ENCODE data around the gene CTSE.

CTSE gene

DNA sequence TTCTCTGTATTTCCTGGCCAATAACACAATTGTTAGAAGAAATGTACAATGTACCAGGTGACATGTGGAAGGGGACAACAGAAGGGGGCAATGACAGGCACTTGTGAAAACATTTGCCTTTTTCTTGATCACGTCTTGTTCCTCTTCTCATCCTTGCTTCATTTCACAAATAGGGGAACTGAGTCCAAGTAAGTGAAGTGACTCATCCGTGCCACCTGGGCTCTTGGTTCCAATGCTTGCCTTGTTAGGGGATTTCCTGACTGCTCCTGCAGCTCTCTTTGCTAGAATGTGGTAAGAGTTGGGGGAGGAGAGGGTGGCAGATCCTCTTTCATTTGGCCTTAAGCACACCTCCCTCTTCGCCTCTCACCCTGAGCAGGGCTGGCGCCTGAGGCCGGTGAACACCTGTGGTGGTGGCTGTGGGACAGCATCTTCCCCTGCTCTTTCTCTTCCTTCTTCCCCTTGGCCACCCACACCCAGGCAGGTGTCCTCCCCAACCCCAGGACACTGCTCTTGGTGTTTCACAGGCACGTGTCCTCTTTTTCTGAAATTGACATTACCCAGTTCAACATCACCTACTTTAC, 27.1 kb upstream of the CTSE start:
- peak in 1 of 2 donors; percentile 3 for DNase-seq (ENCODE audit: low read depth in 1 of 2, low spot score in 1 of 2)

DNA sequence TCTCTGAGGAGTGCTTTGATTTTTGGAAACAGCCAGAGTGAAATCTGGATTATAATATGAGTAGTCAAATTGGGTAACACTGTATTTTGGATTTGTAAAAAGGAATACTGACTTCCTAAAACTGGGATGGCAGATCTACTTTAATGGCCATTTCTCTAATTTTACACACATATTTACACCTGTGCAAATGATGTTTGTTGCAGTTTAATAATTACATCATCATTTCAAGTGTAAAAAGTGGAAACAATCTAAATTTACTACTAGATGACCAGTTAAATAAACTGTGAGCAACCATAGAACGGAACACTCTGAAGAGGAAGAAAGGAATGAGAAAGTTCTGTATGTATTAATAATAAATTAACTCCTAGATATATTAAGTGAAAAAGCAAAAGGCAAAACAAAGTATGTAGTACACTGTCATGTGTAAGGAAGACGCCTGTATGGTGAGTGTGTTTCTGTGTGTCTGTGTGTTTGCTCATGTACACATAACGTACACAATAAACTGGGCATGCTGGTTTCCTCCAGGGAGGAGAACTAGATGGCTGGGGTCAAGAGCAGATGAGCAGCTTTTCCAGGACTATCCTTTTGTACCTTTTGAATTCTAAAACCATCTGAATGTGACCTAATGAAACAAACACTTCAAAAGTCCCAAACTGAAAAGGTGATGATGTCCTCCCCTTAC, 26.4 kb upstream of the CTSE start:
- DNase-seq (ENCODE audit: low read depth in 1 of 2, low spot score in 1 of 2) = no peak

DNA sequence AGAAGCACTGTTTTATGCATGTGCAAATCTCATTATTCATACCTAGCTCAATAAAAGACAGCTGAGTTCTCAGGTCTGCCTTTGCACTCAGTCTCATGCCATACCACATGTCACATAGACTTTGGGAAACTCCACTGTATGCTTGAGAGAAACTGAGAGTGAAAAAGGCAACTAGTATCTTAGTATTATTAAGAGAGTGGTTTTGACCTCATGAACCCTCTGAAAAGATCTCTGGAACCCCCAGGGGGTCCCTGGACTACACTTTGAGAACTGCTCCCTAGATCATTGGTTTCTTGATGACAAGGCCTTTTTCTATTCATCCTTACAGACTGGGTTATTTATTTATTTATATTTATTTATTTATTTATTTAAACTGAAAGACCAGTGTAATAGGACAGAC, 25.6 kb upstream of the CTSE start:
- no peak for DNase-seq (ENCODE audit: low read depth in 1 of 2, low spot score in 1 of 2)

DNA sequence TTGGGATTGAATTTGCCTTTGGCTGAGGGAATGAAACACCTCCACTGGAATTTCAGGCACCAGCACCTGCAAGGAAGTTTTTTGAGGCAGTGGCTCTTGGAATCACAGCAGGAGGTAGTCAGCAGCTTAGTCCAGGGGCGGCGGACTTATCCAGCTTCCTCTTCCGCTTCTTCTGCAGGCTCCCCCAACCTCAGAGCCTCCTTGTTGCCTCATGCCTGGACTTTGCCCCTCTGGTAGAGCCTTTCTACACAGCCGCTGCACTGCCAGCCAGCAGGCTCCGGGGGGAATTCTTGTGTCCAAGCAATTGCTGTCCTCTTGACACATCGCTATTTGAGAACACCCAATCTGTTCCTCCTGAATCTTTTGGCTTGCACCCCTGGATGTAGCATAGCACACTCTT, 24.9 kb upstream of the CTSE start:
- no peak for DNase-seq (ENCODE audit: low read depth in 1 of 2, low spot score in 1 of 2)

DNA sequence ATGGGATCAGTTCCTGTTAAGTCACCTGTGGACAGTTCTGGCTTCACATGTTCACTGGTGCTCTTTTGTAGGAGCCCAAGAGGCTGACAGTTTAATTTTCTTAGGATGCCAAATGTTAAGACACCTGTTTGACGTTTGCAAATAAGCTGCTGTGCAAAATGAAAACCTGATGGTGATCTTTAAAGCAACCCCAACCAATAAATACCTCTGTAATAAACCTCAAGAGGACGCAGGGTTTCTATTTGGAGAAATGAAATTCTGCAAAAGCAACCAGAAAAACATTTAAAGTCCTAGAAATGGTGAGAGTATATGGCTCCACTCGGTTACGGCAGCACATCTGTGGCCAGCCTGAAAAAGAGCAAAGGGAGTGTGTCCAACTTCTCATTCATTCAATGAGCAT, 23.6 kb upstream of the CTSE start:
- no peak for DNase-seq (ENCODE audit: low read depth in 1 of 2, low spot score in 1 of 2)

DNA sequence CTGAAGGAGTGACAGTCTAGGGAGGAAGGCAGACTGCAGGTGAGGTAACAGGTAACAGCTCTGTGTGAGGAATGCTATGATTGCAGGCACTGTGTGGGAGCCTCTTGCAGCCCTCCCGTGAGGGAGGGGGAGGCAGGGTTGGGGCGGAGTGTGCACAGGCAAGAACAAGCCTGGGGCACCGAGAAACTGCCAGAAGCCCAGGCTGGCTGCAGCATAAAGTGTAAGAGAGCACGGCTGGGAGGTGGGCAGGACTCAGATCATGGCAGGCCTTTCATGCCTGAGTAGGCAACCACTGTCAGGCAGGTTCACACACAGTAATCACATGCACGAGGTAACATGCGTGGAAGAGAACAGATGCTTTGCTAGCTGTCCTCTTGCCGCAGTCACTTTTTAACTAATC, 17.9 kb upstream of the CTSE start:
- no peak for DNase-seq (ENCODE audit: low read depth in 1 of 2, low spot score in 1 of 2)

DNA sequence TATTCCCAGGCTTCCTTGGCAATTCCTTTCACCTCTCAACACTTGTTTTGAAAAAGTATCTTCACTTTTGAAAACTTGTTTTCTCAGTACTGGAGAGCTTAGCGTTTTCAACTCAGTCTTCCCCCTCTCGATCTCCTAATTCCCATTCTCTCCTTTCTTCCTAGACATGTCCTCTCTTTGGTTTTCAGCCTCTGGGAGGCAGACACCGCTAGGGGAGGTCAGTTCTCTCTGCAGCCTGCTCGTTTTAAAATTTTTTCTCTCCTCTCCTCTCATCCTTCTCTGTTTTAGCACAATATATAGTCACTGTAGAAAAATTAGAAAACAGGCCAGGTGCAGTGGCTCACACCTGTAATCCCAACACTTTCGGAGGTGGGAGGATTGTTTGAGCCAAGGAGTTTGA, 16.6 kb upstream of the CTSE start:
- no peak for DNase-seq (ENCODE audit: low read depth in 1 of 2, low spot score in 1 of 2)

DNA sequence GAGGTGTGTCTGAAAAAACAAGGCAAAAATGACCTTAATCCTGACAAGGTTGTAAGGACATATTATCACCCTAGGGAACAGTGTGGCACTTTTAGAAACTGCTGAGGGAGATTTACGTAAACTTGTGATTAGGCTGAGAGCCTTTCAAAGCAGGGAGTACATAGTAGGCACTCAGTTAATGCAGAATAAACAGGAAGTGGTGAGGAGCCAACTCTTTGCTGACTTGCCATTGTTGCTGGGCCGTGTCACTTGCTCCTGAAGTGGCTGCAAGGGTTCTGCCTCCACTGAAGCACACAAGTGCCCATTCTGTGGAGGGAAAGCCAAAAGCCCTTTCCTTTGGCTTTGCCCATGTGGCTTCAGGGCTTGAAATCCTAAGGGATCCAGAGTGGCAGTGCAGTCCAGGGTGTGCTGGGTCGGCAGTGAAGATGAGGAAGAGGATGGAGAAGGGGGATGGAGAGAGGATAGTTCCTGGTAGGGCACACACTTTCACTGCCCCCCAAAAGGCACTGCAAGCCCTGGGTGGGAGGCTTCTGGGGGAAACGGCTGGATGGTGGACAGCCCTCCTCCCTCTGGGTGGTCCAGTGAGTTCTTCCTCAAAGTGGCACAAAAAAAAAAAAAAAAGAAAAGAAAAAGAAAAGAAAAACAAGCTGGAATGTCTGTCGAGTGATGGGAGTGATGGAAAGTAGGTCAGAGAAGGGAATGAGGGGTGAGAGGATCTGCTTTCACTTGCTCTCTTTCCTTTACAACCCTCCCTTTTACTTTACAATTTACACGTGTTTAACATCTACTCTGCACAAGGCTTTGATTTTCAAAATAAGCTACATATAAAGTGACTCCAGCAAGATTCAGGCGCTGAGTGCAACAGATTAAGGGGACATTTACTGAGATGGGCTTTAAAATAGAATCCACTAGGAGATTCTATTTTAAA, 15.6 kb upstream of the CTSE start:
- DNase-seq (ENCODE audit: low read depth in 1 of 2, low spot score in 1 of 2) = no peak

DNA sequence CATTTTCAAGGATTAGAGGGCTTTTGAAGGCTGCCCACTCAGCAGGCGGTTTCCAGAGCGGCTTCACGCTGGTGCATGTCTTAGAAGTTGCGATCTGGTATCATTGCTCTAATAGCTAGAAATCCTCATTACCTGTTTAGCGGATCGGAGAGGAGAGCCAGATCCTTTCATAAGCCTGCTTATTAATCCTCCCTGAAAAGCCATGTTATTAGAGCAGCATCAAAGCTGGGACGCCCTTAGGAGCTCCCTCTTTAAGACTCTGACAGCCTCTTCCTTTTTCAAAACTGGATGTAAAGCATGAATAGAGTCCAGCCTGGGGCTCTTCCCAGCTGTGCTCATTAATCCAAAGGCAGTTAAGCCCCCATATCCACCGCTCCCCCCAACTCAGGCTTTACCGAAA, 13.9 kb upstream of the CTSE start:
- DNase-seq (ENCODE audit: low read depth in 1 of 2, low spot score in 1 of 2) = no peak

DNA sequence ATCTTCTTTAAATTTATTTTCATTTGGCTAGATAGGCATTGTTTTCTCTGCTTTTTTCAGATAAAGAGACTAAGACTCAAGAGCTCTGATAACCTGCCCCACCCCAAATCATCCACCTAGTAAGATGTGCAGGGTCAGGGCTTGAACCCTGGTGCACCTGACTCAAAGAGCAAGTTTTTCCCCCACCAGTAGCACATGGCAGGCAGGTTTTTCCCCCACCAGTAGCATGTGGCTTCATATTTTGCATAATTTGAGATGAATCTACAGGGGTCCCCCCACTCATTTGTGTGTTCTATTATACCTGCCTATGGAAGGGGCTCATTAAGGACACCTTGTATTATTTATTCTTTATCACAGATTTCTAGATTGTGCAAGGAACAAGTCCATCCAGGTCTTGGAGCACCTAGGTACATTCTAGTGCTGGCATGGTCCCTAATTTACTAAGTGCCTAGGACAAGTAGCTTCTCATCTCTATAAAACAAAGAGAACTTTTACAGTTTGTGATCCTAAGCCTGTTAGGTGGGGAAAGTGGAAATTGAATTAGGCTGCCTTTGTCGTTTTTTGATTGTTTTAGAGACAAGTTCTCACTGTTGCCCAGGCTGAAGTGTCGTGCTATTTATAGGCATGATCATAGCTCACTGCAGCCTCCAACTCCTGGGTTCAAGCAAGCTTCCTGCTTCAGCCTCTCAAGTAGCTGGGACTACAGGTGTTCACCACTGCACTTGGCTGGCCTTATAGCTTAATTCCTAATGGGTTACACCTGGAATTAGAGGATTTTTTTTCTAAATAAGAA, 13.2 kb upstream of the CTSE start:
- no peak for DNase-seq (ENCODE audit: low read depth in 1 of 2, low spot score in 1 of 2)

DNA sequence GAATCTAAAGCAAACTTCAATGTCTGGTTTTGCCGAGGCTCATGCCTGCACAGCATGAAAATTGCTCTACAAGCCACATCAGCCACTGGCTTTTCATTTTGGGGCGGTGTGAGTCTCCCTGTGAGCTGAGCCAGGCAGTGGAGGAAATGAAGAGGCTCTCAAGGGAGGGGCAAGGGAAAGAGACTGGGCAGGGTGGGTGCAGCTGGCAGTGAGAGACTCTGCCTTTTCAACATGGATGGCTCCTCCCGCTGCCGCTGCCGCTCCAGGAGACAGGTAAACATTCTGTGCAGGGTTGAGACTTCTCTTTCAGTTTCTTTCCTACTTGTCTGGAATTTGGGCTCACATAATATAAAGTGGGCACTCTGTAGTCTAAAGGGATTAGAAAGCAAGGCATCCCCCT, 11.3 kb upstream of the CTSE start:
- DNase-seq (ENCODE audit: low read depth in 1 of 2, low spot score in 1 of 2) = no peak

DNA sequence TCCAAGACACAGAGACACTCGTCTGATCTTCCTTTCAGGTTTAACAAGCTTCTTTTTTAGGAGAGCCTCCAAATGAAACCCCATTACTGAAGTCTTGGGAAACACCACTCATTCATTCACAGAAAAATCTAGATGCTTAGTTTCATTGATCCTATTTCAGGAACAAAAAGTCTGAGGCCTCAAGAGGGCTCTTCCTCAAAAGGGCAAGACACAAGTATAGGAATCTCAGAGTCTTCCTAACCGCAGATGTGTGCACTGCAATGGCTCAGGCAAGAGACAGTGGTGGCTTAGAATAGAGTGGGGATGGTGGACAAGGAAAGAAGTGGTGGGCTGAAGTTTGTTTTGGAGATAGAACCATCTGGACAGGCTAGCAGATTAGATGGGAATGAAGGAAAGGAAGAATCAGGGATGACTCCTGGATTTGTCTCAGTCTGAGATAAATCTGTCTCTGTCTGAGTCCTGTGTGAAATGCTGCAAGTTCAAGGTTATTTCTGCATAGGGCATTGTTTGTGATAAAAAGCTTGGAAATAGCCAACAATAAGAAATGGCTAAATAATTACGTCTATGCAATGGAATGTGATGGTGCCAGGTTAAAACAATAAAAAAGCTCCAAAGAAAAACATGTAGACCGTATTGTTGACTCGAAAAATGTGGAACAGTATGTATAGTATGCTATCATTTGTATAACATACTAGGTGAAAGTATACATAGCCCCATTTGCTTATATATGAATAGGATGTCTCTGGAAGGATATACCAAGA, 8.9 kb upstream of the CTSE start:
- no peak for DNase-seq (ENCODE audit: low read depth in 1 of 2, low spot score in 1 of 2)

DNA sequence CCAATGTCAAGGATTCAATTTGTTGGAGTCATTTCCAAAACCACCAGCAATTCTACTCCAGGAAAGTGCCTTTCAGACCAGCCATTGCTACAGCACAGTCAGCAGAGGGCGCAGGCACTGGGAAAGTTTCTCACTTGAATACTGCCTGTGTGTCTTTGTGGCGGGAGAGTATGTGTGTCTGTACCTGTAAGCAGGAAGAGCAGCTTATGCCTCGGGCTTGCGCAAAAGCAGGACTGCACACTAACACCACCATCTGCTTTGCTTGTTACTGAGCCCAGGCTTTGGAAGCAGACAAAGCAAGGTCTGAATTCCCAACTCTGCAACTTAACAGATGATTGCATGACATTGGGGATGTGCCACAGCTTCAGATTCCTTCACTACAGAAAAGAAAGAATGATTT, 7.0 kb upstream of the CTSE start:
- peak; percentile 29 to 33 for DNase-seq (ENCODE audit: low read depth in 1 of 2, low spot score in 1 of 2)

DNA sequence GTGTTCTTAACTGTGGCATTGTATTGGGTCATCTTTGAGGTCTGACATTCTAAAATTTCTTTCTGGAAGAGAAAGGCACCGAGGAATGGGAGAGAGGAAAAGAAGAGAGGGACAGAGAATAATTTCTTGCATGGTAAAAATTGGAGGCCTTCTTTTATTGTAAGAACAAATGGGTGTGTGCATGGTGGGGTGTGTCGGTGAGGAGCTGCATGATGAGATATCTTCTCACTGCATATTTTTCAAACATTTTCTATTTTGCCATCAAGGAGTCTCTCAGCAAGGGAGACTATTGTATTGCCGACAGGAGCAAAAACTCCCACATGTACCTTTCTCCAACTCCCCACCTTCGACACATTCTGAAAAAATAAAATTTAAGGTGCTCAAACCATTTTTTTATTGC, 6.5 kb upstream of the CTSE start:
- no peak for DNase-seq (ENCODE audit: low read depth in 1 of 2, low spot score in 1 of 2)

DNA sequence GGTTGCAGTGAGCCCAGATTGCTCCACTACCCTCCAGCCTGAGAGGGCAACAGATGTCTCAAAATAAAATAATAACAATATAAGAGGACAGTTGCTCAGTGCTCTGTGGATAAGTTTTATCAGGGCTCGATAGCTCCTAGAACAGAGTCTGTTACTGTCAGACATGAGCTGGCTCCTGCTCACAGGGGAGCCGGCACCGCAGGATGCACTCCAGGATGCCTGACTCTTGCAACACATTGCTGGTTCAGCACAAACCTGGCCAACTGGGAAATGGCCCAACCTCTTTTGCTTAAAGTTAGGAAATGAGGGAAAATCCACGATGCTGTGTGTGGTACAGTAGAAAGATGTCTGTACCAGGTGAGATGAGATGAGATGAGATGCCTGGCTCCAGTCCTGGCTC, 5.8 kb upstream of the CTSE start:
- DNase-seq (ENCODE audit: low read depth in 1 of 2, low spot score in 1 of 2) = no peak

DNA sequence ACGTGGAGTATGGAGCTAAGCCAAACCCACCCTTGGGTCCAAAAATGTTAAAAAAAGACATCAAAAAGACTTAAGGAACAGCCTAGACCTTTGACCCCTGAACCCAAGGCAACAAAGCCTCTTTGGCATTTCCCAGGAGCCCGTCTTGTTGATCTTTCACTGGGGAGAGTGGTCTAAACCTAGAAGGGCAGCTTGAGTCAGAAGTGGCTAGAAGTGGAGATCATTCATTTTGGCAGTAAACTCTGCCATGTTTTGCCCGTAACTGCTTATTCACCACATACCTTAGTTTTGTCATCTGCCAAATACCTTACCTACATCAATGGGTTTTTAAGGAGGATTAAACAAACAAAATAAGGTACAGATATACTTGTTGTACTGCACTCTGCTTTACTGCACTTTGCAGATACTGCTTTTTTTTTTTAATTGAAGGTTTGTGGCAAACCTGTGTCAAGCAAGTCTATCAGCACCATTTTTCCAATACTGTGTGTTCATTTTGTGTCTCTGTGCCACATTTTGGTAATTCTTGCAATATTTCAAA, 1.7 kb upstream of the CTSE start:
- no peak for DNase-seq (ENCODE audit: low read depth in 1 of 2, low spot score in 1 of 2)

DNA sequence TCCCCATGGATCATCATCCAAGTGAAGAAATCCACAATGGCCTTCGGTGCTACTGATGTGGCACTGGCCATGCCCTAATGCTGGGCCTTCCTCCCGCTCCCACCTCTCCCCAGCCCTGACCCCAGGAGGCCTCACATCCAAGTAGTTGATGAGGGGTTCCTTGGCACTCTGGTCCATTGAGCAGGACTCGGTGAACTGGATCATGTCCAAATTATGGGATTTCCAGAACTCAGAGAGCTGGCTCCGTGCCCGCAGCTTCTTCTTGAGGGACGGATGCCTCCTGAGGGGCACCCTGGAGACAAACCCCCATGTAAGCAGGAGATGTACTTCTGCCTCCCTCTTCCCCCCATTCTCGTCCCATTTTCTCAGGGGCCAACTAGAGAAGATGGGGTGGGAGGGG, 929 bp downstream of the CTSE start:
- DNase-seq (ENCODE audit: low read depth in 1 of 2, low spot score in 1 of 2) = no peak

DNA sequence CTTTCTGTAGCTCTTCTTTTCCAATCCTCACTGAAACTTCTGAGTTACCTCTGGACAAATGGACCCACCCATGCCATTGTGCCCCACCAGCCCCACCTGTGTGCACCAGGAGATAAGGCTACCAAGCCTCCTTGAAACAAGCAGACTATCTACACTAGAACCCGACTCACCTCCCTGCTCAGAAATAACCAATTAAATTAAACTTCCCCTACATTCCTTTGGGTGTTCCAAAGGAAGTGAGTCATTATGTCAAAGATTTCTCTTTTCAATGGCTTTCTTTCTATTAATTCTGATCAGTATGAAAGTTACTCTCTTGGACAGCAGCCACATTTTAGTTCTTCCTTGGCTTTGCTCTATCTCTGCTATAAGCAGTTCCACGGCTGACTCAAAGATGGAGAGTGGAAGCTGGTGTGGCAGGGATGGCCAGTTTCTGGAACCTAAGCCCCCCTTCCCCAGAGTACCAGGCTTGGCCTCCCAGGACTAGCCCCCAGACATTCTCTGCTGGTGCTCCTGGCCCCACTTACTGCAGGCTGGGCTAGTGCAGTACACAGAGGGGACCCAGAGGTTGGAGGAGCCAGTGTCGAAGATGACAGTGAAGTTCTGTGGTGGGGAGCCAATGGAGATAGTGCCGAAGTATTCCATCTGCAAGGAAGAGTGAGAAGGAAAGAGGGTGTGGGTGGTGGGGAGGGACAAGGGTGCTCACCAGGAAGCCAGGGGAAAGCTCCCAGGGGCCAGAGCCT, 1.9 kb downstream of the CTSE start:
- no peak for DNase-seq (ENCODE audit: low read depth in 1 of 2, low spot score in 1 of 2)

DNA sequence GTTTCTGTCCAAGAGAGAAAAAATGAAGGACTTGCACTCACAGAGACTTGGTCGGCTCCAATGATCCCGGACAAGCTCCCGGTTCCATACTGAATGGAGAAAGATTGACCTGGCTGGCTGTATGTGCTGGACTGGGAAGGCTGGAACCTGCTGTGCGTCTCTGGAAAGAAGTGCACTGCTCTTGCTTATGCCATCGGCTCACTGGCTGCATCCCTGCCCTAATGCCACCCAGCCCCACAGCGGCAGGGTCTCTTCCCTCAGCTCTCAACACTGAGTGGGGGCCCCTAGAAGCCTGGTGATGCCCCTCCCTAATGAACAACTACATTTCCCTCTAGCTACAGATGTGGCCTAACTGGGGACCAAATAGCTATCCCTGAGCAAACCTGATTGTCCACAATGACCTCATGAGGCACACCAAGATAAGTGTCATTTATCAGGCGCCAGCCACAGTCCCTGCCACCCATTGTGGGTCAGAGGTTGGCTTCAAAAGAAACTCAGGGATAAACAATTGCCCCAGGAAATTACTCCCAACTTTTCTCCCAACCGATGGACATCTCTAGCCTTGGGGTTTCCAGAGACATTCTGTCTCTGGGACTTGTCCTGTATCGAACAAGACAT, 2.6 kb downstream of the CTSE start:
- no peak for DNase-seq (ENCODE audit: low read depth in 1 of 2, low spot score in 1 of 2)
